HG03039 (cell line): ENCODE results near the gene KCTD14.

Source experiments
- ATAC-seq: cut with Tn5 transposase; IDR thresholded peaks from one replicate; pipeline ENCODE4 v1.9.1; 2021; ENCODE audit warnings: mild to moderate bottlenecking, moderate library complexity; ENCODE audit not compliant: unreplicated experiment

The KCTD14 gene

GRCh38 chr11:77966338-77966737 lies 56.7 kb downstream of the KCTD14 start:
- ATAC-seq, result no peak
